Upper lobe of left lung (tissue), 6 donors: ENCODE data around the gene LRRC8E. TPM values are rescaled to one million over a fixed set of nuclear protein-coding genes. Genes with fewer than 3 reads are reported as not detected.
A peak's percentile ranks its signal among the peaks of the same experiment; 100 is the strongest.
"Not testable (repeated sequence)": the region's sequence is repeated elsewhere in the genome, so short reads cannot be mapped to it uniquely, and the experiment has no call there.

Experiments
- ATAC-seq, 2 donors: fragments of 200-7000 bp; cut with Tn5 transposase; one replicate each; pipeline ENCODE4 v1.9.1; 2022; ENCODE audit warnings: mild to moderate bottlenecking in 2 of 2, moderate library complexity in 2 of 2; ENCODE audit not compliant: low FRiP score in 2 of 2
- DNase-seq, 2 donors: peaks; one replicate each; pipeline ENCODE4 v3.0.0-alpha.2; 2019 to 2020
- H3K27ac ChIP-seq, 4 donors: fragments of 200-600 bp; sonication (generic); one replicate each; pipeline ENCODE4 v1.5.1; 2016 to 2019
- H3K27me3 ChIP-seq, 4 donors: fragments of 200-600 bp; sonication (generic); one replicate each; pipeline ENCODE4 v1.5.1; 2017 to 2019
- H3K36me3 ChIP-seq, 4 donors: fragments of 200-600 bp; sonication (generic); one replicate each; pipeline ENCODE4 v1.5.1; 2016 to 2019
- H3K4me1 ChIP-seq, 4 donors: fragments of 200-600 bp; sonication (generic); one replicate each; pipeline ENCODE4 v1.5.1; 2018 to 2019
- H3K4me3 ChIP-seq, 4 donors: fragments of 200-600 bp; sonication (generic); one replicate each; pipeline ENCODE4 v1.5.1; 2017 to 2019; ENCODE audit warnings: mild to moderate bottlenecking in 2 of 4, moderate library complexity in 1 of 4
- H3K9me3 ChIP-seq, 4 donors: fragments of 200-600 bp; sonication (generic); one replicate each; pipeline ENCODE4 v1.5.1; 2018 to 2019
- EP300 ChIP-seq, 4 donors: sonication (generic); formaldehyde crosslinking; IDR thresholded peaks; one replicate each; pipeline ENCODE4 v1.5.1; 2017; ENCODE audit warnings: antibody characterized with exemption in 4 of 4, control low read depth in 2 of 4
- POLR2A ChIP-seq, 4 donors: fragments of 450-650 bp; IDR thresholded peaks; one replicate each; pipeline ENCODE4 v1.5.1; 2016 to 2017; ENCODE audit warnings: antibody characterized with exemption in 4 of 4, mild to moderate bottlenecking in 2 of 4
- POLR2AphosphoS5 ChIP-seq, 2 donors: sonication (generic); formaldehyde crosslinking; IDR thresholded peaks; one replicate each; pipeline ENCODE4 v1.5.1; 2017; ENCODE audit warnings: antibody characterized with exemption in 2 of 2
- WGBS, 2 donors: methylation state at CpG; one replicate each; pipeline ENCODE4 v1.1.5; 2017 to 2018; 5-methylcytosine and 5-hydroxymethylcytosine counted together
- total RNA-seq, 6 donors: library from RNA; depleted of rRNA in 4 of 6; stranded (reverse); fragments of >200 nt in 4 of 6; gene quantifications; one replicate each; pipeline versions ENCODE4 v1.1.0 to v1.2.1, GENCODE V29; 2016 to 2021
- TF ChIP-seq, protein P1 (sequence below), 6 experiments: fragments of 450-650 bp in 4 of 6; fragments of 200-600 bp in 2 of 6; sonication (generic) in 2 of 6; IDR thresholded peaks; one replicate each; pipeline ENCODE4 v1.5.1; 2016 to 2019; ENCODE audit warnings: antibody characterized with exemption in 6 of 6
- donor health status: DM: no; HTN: no; CAD: no; lungs with moderate emphysema.
- donor health status: DM: no; HTN: yes; CAD: no; lungs with severe emphysema.

The LRRC8E gene
- total RNA-seq, 6 donors from 2014 or later, result 1.0 to 11.7 (median 6.9) TPM

DNA sequence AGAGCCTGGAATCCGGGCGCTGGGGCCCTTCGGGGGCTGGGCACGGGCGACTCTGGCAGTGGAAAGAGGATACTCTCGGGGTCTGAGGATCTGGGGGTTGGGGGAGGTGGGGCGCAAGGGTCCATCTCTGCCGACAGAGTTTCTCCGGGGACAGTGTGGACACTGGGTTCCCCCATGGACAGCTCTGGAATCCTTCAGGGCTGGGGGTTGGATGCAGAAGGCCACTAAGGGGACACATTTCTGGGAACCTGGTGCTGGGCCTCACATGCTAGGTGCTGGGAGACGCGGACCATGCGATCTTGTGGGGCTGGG is 28.6 kb downstream of the LRRC8E start:
- 3 to 11% methylated on average over 6 to 9 of the region's 12 CpGs for WGBS, 2 donors
- no peak for TF ChIP-seq POLR2A (IDR thresholded peaks at IDR 0.05)
- TF ChIP-seq POLR2AphosphoS5 (IDR thresholded peaks at IDR 0.05), result no peak
- TF ChIP-seq, protein P1, sequence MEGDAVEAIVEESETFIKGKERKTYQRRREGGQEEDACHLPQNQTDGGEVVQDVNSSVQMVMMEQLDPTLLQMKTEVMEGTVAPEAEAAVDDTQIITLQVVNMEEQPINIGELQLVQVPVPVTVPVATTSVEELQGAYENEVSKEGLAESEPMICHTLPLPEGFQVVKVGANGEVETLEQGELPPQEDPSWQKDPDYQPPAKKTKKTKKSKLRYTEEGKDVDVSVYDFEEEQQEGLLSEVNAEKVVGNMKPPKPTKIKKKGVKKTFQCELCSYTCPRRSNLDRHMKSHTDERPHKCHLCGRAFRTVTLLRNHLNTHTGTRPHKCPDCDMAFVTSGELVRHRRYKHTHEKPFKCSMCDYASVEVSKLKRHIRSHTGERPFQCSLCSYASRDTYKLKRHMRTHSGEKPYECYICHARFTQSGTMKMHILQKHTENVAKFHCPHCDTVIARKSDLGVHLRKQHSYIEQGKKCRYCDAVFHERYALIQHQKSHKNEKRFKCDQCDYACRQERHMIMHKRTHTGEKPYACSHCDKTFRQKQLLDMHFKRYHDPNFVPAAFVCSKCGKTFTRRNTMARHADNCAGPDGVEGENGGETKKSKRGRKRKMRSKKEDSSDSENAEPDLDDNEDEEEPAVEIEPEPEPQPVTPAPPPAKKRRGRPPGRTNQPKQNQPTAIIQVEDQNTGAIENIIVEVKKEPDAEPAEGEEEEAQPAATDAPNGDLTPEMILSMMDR (IDR thresholded peaks at IDR 0.05), result no peak
- TF ChIP-seq EP300 (IDR thresholded peaks at IDR 0.05), result no peak
- peaks cover 9 to 21% (median 17%) of the 10 kb centered on the region in 4 donors for H3K36me3 ChIP-seq
- H3K27me3 ChIP-seq, result peaks cover 0 to 39% (median 27%) of the 10 kb centered on the region in 4 donors
- ATAC-seq, result no peak
- peak overlapping the region in 1 of 4 donors; percentile 11 for H3K27ac ChIP-seq
- H3K9me3 ChIP-seq, result no peaks in the 10 kb centered on the region
- peak overlapping the region in 3 of 4 donors; percentile 38 to 49 (median 38) for H3K4me3 ChIP-seq
- DNase-seq, result no peak
- H3K4me1 ChIP-seq, result peaks cover 39 to 62% (median 44%) of the 10 kb centered on the region in 4 donors

DNA sequence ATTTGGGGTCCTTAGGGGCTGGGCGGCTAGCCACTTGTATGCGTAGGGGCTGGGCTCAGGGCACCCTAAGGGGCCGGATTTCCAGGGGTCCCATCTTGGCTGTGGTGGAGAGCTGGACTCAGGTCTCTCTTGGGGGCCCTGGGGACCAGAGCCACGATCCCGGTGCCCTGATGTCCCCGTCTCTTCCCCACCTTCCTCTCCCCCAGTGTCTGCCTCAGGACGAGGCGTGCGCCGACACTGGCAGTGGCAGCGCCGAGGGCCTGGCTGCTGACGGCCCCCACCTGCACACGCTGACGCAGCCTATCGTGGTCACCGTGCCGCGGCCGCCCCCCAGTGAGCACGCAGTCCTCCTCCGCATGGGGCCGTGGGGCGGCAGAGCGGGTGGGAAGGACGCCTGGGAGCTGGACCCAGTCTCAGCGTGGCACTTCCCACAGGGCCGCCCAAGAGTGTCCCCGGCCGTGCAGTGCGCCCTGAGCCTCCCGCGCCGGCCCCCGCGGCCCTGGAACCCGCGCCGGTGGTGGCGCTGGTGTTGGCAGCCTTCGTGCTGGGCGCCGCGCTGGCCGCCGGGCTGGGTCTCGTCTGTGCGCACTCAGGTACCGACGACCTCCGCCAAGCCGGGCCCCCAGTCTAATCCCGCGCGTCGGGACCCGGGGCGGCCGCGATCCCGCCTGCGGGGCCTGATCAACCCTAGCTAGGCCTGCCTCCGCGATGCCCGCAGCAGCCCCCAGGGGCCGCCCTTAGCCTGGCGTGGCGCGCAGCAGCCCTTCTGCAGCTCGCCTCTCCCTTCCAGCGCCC is 29.2 kb downstream of the LRRC8E start:
- peak overlapping the region in 3 of 4 donors; percentile 33 to 49 (median 38) for H3K4me3 ChIP-seq
- no peak for TF ChIP-seq POLR2AphosphoS5 (IDR thresholded peaks at IDR 0.05)
- TF ChIP-seq, protein P1 (IDR thresholded peaks at IDR 0.05), result peak; percentile 45 to 71 (median 61)

DNA sequence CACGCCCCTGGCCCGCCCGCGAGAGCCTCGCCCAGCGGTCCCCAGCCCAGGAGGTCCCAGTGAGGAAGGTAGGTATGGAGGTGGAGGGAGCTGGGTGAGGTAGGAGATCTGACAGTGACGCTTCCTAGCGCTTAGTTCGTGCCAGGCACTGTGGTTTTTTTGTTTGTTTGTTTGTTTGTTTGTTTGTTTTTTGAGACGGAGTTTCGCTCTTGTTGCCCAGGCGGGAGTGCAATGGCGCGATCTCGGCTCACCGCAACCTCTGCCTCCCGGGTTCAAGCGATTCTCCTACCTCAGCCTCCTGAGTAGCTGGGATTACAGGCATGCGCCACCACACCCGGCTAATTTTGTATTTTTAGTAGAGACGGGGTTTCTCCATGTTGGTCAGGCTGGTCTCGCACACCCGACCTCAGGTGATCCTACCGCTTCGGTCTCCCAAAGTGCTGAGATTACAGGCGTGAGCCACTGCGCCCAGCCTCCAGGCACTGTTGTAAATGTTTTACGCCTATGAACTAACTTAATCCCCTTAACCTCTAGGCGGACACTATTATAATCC is 29.8 kb downstream of the LRRC8E start:
- 26 to 34% methylated on average over 28 to 29 of the region's 29 CpGs for WGBS, 2 donors
- not testable (repeated sequence) for ATAC-seq, DNase-seq, H3K9me3 ChIP-seq, H3K27ac ChIP-seq
- Histone ChIP-seq H3K4me3 (peak overlapping the region in 3 of 4 donors; percentile 33 to 49 (median 38)), H3K4me1 (peaks cover 44 to 65% (median 49%) of the 10 kb centered on the region in 4 donors), H3K36me3 (peaks cover 0 to 21% (median 15%) of the 10 kb centered on the region in 4 donors), H3K27me3 (peaks cover 0 to 39% (median 27%) of the 10 kb centered on the region in 4 donors)

More for the DNA sequence above, 29.2 kb downstream of the LRRC8E start:
- Histone ChIP-seq H3K27ac (no peak overlapping the region), H3K4me1 (peaks cover 44 to 65% (median 47%) of the 10 kb centered on the region in 4 donors), H3K27me3 (peaks cover 0 to 39% (median 27%) of the 10 kb centered on the region in 4 donors), H3K36me3 (peaks cover 3 to 21% (median 16%) of the 10 kb centered on the region in 4 donors), H3K9me3 (no peaks in the 10 kb centered on the region)
- WGBS, 2 donors, result 0 to 4% methylated on average over 9 to 18 of the region's 71 CpGs
- ATAC-seq, result no peak
- peak in 1 of 2 donors; percentile 93 for DNase-seq

DNA sequence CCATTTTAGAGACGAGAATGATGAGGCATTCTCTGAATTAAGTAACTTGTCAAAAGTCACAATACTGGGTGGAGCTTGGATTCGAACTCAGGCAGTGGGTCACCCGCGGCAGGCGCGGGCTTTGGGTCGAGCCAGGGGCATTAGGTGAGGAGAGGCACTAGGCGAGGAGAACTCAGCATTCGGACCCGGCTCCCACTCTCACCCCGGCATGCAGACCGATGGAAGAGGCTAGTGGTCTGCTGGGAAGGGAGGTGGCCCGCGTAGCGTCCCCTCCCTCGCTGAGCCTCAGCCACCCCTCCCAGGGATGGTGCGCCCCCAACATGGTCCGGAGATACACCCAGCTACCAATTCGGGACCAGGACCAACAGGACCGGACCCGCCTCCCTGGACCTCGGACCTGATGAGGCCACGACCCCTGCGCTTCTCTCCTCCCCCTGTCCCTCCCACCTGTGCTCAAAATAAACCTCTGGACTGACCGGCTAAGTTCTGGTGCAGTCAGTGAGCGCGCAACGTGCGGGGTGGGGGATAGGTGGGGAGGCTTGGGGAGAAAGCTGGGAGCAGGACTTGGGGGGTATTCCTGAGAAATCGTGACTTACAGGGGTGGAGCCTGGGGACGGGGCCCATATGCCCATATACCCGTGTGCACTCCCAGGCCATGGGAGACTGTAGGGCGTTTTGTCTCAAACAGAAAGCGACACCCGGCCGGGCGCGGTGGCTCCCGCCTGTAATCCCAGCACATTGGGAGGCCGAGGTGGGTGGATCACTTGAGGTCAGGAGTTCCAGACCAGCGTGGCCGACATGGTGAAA is 30.5 kb downstream of the LRRC8E start:
- H3K4me3 ChIP-seq, result no peak overlapping the region
- 53 to 57% methylated on average over 35 to 42 of the region's 42 CpGs for WGBS, 2 donors
- peaks cover 44 to 65% (median 49%) of the 10 kb centered on the region in 4 donors for H3K4me1 ChIP-seq
- DNase-seq, result peak in 1 of 2 donors; percentile 81
- peaks cover 0 to 22% (median 12%) of the 10 kb centered on the region in 4 donors for H3K36me3 ChIP-seq
- H3K27me3 ChIP-seq, result peaks cover 0 to 39% (median 27%) of the 10 kb centered on the region in 4 donors
- no peak overlapping the region for H3K27ac ChIP-seq
- TF ChIP-seq, protein P1 (IDR thresholded peaks at IDR 0.05), result no peak
- TF ChIP-seq POLR2A (IDR thresholded peaks at IDR 0.05) (no peak), POLR2AphosphoS5 (IDR thresholded peaks at IDR 0.05) (no peak), EP300 (IDR thresholded peaks at IDR 0.05) (no peak)
- no peak for ATAC-seq
- no peaks in the 10 kb centered on the region for H3K9me3 ChIP-seq
